DMS114 treated with DMSO at 0.1 percent for 48 hours (cell line): ENCODE measurements around the gene SUPT3H.

Experiments
- DNase-seq: peaks from one replicate; lab custom pipeline; 2025; ENCODE audit not compliant: unreplicated experiment; lab: John Stamatoyannopoulos, UW

The SUPT3H gene

GRCh38 chr6:45129051-45129450 is 248.7 kb downstream of the SUPT3H start:
- no peak for DNase-seq

GRCh38 chr6:45127185-45127584 is 250.5 kb downstream of the SUPT3H start:
- no peak for DNase-seq

- DNase-seq, result no peak
Measured at GRCh38 chr6:45126033-45126432, 251.7 kb downstream of the SUPT3H start.

- no peak for DNase-seq
Measured at GRCh38 chr6:45123023-45123422, 254.7 kb downstream of the SUPT3H start.

- DNase-seq, result no peak
Measured at GRCh38 chr6:45118754-45119153, 259.0 kb downstream of the SUPT3H start.

- DNase-seq, result no peak
Measured at GRCh38 chr6:45116714-45117410, 260.9 kb downstream of the SUPT3H start.

GRCh38 chr6:45115696-45116095 is 262.0 kb downstream of the SUPT3H start:
- no peak for DNase-seq

GRCh38 chr6:45112711-45113110 is 265.0 kb downstream of the SUPT3H start:
- DNase-seq, result no peak

- no peak for DNase-seq
Measured at GRCh38 chr6:45109551-45109950, 268.2 kb downstream of the SUPT3H start.

- DNase-seq, result no peak
Measured at GRCh38 chr6:45105170-45105820, 272.4 kb downstream of the SUPT3H start.

GRCh38 chr6:45104429-45104828 is 273.3 kb downstream of the SUPT3H start:
- DNase-seq, result no peak

- no peak for DNase-seq
Measured at GRCh38 chr6:45098256-45098655, 279.5 kb downstream of the SUPT3H start.

- DNase-seq, result no peak
Measured at GRCh38 chr6:45094831-45095230, 282.9 kb downstream of the SUPT3H start.

- DNase-seq, result no peak
Measured at GRCh38 chr6:45092135-45092534, 285.6 kb downstream of the SUPT3H start.

GRCh38 chr6:45086360-45087084 is 291.2 kb downstream of the SUPT3H start:
- no peak for DNase-seq

GRCh38 chr6:45084257-45084656 is 293.5 kb downstream of the SUPT3H start:
- DNase-seq, result no peak

- no peak for DNase-seq
Measured at GRCh38 chr6:45082091-45082490, 295.6 kb downstream of the SUPT3H start.

GRCh38 chr6:45081634-45082033 is 296.1 kb downstream of the SUPT3H start:
- no peak for DNase-seq

- no peak for DNase-seq
Measured at GRCh38 chr6:45078432-45078831, 299.3 kb downstream of the SUPT3H start.

GRCh38 chr6:45076217-45076930 is 301.4 kb downstream of the SUPT3H start:
- no peak for DNase-seq

- DNase-seq, result no peak
Measured at GRCh38 chr6:45075246-45075645, 302.5 kb downstream of the SUPT3H start.
